Measurements from ENCODE around the gene ZXDC. TPM values are rescaled to one million over a fixed set of nuclear protein-coding genes. Genes with fewer than 3 reads are reported as not detected.
A peak's percentile ranks its signal among the peaks of the same experiment; 100 is the strongest.

ZXDC gene
- total RNA-seq, 1 experiment from 2014 or later = 28.3 TPM

DNA sequence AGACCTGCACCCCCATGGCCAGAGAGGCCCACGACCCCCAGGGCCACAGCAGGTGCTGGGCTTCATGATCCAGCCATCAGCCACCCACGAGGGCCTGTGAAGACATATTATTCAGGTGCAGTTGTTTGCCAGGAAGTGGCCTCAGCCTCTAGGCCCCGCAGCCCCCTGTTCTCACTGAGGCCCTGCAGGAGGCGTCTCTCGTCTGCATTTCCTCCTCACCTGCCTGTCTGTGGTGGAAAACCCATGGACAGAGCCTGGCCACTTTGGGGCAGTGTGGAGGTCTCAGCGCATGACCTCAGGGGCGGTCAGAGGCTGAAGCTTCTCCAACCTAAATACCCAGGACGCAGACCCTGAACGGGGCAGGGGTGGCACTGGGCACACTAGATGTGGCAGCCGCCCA is 23.2 kb upstream of the ZXDC start:
- H3K23me2 ChIP-seq (ENCODE audit: insufficient read length, low read depth, low read length, poor library complexity, severe bottlenecking) = no peaks in the 10 kb centered on the region
- no peaks in the 10 kb centered on the region for H3K27me3 ChIP-seq (ENCODE audit: insufficient read depth, low read length)
- H2AFZ ChIP-seq (ENCODE audit: low read length) = no peak overlapping the region
- H3K79me1 ChIP-seq (ENCODE audit: insufficient read depth, low read depth, low read length, poor library complexity, severe bottlenecking) = no peaks in the 10 kb centered on the region
- no peak overlapping the region for H3K27ac ChIP-seq (ENCODE audit: insufficient read length, low read depth, low read length)
- H4K5ac ChIP-seq (ENCODE audit: insufficient read length, low read depth, low read length) = no peak overlapping the region
- no peak overlapping the region for H3K18ac ChIP-seq (ENCODE audit: insufficient read length, low read depth, low read length)
- TF ChIP-seq, protein P1, sequence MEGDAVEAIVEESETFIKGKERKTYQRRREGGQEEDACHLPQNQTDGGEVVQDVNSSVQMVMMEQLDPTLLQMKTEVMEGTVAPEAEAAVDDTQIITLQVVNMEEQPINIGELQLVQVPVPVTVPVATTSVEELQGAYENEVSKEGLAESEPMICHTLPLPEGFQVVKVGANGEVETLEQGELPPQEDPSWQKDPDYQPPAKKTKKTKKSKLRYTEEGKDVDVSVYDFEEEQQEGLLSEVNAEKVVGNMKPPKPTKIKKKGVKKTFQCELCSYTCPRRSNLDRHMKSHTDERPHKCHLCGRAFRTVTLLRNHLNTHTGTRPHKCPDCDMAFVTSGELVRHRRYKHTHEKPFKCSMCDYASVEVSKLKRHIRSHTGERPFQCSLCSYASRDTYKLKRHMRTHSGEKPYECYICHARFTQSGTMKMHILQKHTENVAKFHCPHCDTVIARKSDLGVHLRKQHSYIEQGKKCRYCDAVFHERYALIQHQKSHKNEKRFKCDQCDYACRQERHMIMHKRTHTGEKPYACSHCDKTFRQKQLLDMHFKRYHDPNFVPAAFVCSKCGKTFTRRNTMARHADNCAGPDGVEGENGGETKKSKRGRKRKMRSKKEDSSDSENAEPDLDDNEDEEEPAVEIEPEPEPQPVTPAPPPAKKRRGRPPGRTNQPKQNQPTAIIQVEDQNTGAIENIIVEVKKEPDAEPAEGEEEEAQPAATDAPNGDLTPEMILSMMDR (conservative IDR thresholded peaks at IDR 0.05) = peak; percentile 35; the same call in 2 of the 3 replicates
- H3K9ac ChIP-seq (ENCODE audit: extremely low read depth, insufficient read length, low read length) = no peak overlapping the region
- no peak overlapping the region for H4K8ac ChIP-seq (replicated peaks; ENCODE audit: insufficient read length, low read depth, low read length)
- peaks cover 3% of the 10 kb centered on the region; the same call in 1 of the 2 replicates for H3K4me1 ChIP-seq (ENCODE audit: insufficient read depth, low read length)
- H3K23ac ChIP-seq (ENCODE audit: insufficient read length, low read depth, low read length) = no peak overlapping the region
- no peak overlapping the region for H4K91ac ChIP-seq (ENCODE audit: insufficient read length, low read depth, low read length)
- no peak overlapping the region for H3K4ac ChIP-seq (ENCODE audit: low read depth, low read length)
- no peak overlapping the region for H2AK5ac ChIP-seq (ENCODE audit: insufficient read length, low read length)
- H3K14ac ChIP-seq (ENCODE audit: insufficient read depth, low read length) = peak overlapping the region; percentile 28; the same call in 1 of the 2 replicates
- H2BK120ac ChIP-seq (ENCODE audit: low read depth, low read length, poor library complexity, severe bottlenecking) = no peak overlapping the region
- no peaks in the 10 kb centered on the region for H3K79me2 ChIP-seq (ENCODE audit: insufficient read depth, low read length)
- WGBS (ENCODE audit: extremely low coverage, insufficient read length, low lambda C conversion rate) = no CpG with 5 or more reads among the region's 10 CpGs
- no peaks in the 10 kb centered on the region for H3K27me3 Mint-ChIP-seq (ENCODE audit: low read depth)
- no peaks in the 10 kb centered on the region for H3K9me3 Mint-ChIP-seq
- no peaks in the 10 kb centered on the region; a peak in 1 of 7 replicates for H3K36me3 Mint-ChIP-seq (ENCODE audit: insufficient read depth in 1 of 3, low read depth in 3 of 3)
- peak overlapping the region in 1 of 2 experiments; percentile 54; a peak in 1 of 5 replicates for H3K4me3 Mint-ChIP-seq
- H3T11ph ChIP-seq (ENCODE audit: low read length) = no peak overlapping the region
- H3K4me1 Mint-ChIP-seq = peaks cover 10 to 17% of the 10 kb centered on the region in 2 experiments
- H3K4me2 ChIP-seq (ENCODE audit: insufficient read depth, insufficient read length, low read length) = no peak overlapping the region
- no peak overlapping the region for H2BK15ac ChIP-seq (ENCODE audit: low read depth, low read length)
- H4K20me1 ChIP-seq (ENCODE audit: control insufficient read depth, insufficient read depth, insufficient read length) = no peaks in the 10 kb centered on the region
- peak overlapping the region in 1 of 3 experiments; percentile 76; a peak in 2 of 7 replicates for H3K27ac Mint-ChIP-seq
- H2BK12ac ChIP-seq (ENCODE audit: insufficient read length, low read depth, low read length) = no peak overlapping the region
- no peak overlapping the region for H3K56ac ChIP-seq (ENCODE audit: insufficient read length, low read depth, low read length)
- no peak overlapping the region for H2BK20ac ChIP-seq (ENCODE audit: low read depth, low read length, poor library complexity, severe bottlenecking)
- peak; percentile 71 for DNase-seq
- no peaks in the 10 kb centered on the region for H3K9me3 ChIP-seq (ENCODE audit: control insufficient read depth, low read depth, low read length)
- H2BK5ac ChIP-seq (ENCODE audit: insufficient read length, low read length) = no peak overlapping the region
